ENCODE measurements around the gene ABCC10. TPM values are rescaled to one million over a fixed set of nuclear protein-coding genes. Genes with fewer than 3 reads are reported as not detected.
"Not testable (repeated sequence)": the region's sequence is repeated elsewhere in the genome, so short reads cannot be mapped to it uniquely, and the experiment has no call there.

Gene ABCC10
- 10 to 100 TPM; 16.1 to 39.1 (median 27.4) TPM for total RNA-seq

DNA sequence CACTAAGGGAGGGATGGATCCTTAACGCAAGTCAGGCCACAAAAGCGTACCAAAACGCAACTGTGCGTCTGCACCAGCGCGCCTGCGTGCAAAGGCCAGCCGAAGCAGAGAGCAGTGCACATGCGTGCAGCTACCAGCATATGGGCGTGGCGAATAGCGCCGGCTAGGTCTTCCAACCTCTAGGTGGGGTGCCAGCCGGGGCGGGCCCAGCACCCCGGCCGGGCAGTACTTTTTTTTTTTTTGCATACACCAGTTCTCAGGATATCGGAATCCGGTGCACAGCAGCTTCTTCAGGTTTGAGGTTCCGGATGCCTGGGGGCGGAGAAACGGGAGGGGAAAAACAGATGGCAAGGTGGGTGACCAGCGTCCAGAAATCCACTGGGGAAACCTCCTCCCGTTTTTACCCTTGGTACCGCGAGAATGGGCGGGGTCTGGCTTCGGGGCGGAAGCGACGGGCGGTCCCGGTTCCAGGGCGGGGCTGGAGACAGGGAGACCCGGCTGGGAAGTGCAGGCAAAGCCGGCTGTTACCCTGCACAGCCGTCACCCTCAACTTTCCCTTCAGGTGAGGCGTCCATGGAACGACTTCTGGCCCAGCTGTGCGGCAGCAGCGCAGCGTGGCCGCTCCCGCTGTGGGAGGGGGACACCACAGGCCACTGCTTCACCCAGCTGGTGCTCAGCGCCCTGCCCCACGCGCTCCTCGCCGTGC is at the start of gene ABCC10:
Gene ABCC10, plus strand, starts transcription at position 136 of the 706 bp plus-strand sequence. Its CDS starts 438 bp downstream, at position 574.
- 0% methylated on average over 36 of the region's 49 CpGs for WGBS

DNA sequence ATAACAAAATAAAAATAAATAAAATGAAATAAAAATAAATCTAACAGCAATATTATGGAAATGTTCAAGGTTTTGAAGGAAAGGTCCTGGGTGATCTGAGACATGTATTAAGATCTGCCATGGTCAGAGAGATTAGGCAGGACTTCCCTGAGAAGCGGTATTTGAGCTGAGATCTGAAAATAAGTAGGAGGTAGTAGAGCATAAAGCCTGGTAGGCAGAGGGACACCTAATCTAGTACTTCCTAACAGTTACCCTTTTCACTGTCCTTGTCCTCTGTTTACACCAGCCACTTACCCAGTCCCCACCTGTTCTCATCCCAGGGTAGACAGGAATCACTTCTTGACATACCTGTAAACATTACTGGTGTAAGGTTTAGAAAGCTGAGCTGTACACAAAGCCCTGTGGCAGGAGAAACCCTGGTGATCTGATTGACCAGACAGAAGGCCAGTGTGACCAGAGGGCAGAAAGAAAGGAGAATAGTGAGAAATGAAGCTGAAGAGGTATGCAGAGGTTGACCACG is 49.6 kb upstream of the ABCC10 start:
- no peak for DNase-seq (ENCODE audit: low spot score in 2 of 2)
- H3K27ac ChIP-seq, result no peak overlapping the region
- 89% methylated on average over 2 of the region's 2 CpGs for WGBS

More for the DNA sequence above, at the start of gene ABCC10:
- Histone ChIP-seq H3K27ac (peak within 1 kb of the TSS; percentile 90), H3K4me3 (peak within 1 kb of the TSS; percentile 87), H3K4me1 (peaks cover 30% of the 10 kb centered on the region), H3K27me3 (no peaks in the 10 kb centered on the region), H3K36me3 (peaks cover 12% of the 10 kb centered on the region), H3K9me3 (no peaks in the 10 kb centered on the region)
- TF ChIP-seq POLR2A (IDR thresholded peaks at IDR 0.05), result peak in 1 of 2 donors; percentile 25
- TF ChIP-seq CTCF (IDR thresholded peaks at IDR 0.05), result peak in 1 of 2 donors; percentile 51
- no peak for TF ChIP-seq EP300 (IDR thresholded peaks at IDR 0.05)
- peak in 2 of 3 donors; percentile 37 to 68 for TF ChIP-seq POLR2AphosphoS5 (IDR thresholded peaks at IDR 0.05)
- peak; percentile 97 for DNase-seq (ENCODE audit: low spot score in 2 of 2)

GRCh38 chr6:43378631-43379030 is 48.7 kb upstream of the ABCC10 start:
- 59% methylated on average over 3 of the region's 3 CpGs for WGBS
- TF ChIP-seq EP300 (IDR thresholded peaks at IDR 0.05) (no peak), CTCF (IDR thresholded peaks at IDR 0.05) (no peak), POLR2A (IDR thresholded peaks at IDR 0.05) (no peak), POLR2AphosphoS5 (IDR thresholded peaks at IDR 0.05) (no peak)
- no peak for DNase-seq (ENCODE audit: low spot score in 2 of 2)

More for the DNA sequence above, 49.6 kb upstream of the ABCC10 start:
- H3K4me1 ChIP-seq, result peaks cover 17% of the 10 kb centered on the region
- H3K27me3 ChIP-seq, result no peaks in the 10 kb centered on the region
- TF ChIP-seq CTCF (IDR thresholded peaks at IDR 0.05) (no peak), POLR2A (IDR thresholded peaks at IDR 0.05) (no peak), POLR2AphosphoS5 (IDR thresholded peaks at IDR 0.05) (no peak), EP300 (IDR thresholded peaks at IDR 0.05) (no peak)
- H3K9me3 ChIP-seq, result no peaks in the 10 kb centered on the region
- H3K36me3 ChIP-seq, result no peaks in the 10 kb centered on the region
- no peak overlapping the region for H3K4me3 ChIP-seq

DNA sequence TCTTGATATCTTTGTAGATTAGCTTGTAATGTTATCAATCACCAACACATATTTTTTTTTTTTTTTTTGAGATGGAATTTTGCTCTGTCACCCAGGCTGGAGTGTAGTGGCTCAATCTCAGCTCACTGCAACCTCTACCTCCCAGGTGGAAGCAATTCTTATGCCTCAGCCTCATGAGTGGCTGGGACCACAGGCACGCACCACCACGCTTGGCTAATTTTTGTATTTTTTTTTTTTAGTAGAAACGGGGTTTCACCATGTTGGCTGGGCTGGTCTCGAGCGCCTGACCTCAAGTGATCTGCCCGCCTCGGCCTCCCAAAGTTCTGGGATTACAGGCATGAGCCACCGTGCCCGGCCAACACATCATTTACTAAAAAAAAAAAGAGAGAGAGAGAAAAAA is 46.5 kb upstream of the ABCC10 start:
- not testable (repeated sequence) for H3K36me3 ChIP-seq; H3K27me3 ChIP-seq; H3K9me3 ChIP-seq; H3K4me1 ChIP-seq; H3K27ac ChIP-seq; DNase-seq (ENCODE audit: low spot score in 2 of 2); H3K4me3 ChIP-seq
- 67% methylated on average over 9 of the region's 9 CpGs for WGBS

More at GRCh38 chr6:43378631-43379030, 48.7 kb upstream of the ABCC10 start:
- H3K4me3 ChIP-seq, result no peak overlapping the region
- H3K36me3 ChIP-seq, result no peaks in the 10 kb centered on the region
- peaks cover 9% of the 10 kb centered on the region for H3K4me1 ChIP-seq
- no peaks in the 10 kb centered on the region for H3K9me3 ChIP-seq
- no peaks in the 10 kb centered on the region for H3K27me3 ChIP-seq
- H3K27ac ChIP-seq, result no peak overlapping the region

DNA sequence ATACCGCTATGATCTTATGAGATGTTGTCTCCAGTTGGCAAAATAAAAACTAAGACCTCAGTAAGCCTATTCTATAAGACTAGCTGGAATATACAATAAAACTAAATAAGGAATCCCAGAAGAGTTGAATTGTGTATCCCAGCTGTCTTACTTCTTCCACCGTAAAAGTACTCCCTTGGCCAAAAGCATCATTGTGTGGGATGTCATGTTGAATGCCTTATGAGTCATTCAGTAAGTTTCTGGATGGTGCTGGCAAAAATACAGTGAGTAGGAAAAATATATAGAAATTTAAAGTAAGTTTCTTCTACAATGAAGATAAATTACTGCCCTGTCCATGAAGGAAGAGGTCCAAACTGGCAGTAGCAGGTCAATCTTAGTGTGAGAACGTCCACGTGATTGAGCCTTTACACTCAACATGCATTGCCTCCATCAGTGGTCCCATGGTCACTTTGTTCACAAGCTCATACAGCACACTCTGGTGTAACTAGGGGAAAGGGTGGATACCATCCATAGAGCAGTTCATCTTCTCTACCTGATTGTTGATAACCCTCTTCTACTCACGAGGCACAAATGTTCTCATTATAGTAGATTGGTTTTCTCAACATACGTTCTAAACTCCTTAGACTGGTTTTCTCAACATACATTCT is 44.2 kb upstream of the ABCC10 start:
- TF ChIP-seq EP300 (IDR thresholded peaks at IDR 0.05), result no peak
- TF ChIP-seq POLR2AphosphoS5 (IDR thresholded peaks at IDR 0.05), result no peak
- no peak for TF ChIP-seq POLR2A (IDR thresholded peaks at IDR 0.05)
- TF ChIP-seq CTCF (IDR thresholded peaks at IDR 0.05), result no peak
- Histone ChIP-seq H3K27me3 (peaks cover under 1% of the 10 kb centered on the region), H3K4me1 (no peaks in the 10 kb centered on the region), H3K9me3 (no peaks in the 10 kb centered on the region), H3K4me3 (no peak overlapping the region), H3K27ac (no peak overlapping the region), H3K36me3 (no peaks in the 10 kb centered on the region)
- 77% methylated on average over 6 of the region's 6 CpGs for WGBS
- DNase-seq (ENCODE audit: low spot score in 2 of 2), result no peak

All from suprapubic skin (tissue), 4 donors.